Esophagus muscularis mucosa (tissue), 4 donors: ENCODE measurements around the gene AQP7. TPM values are rescaled to one million over a fixed set of nuclear protein-coding genes. Genes with fewer than 3 reads are reported as not detected.
"Not testable (repeated sequence)": the region's sequence is repeated elsewhere in the genome, so short reads cannot be mapped to it uniquely, and the experiment has no call there.

Experiments used
- DNase-seq: peaks from one replicate; pipeline ENCODE4 v3.0.0-alpha.2; 2017; ENCODE audit errors: extremely low spot score
- H3K27ac ChIP-seq, 4 donors: fragments of 200-600 bp; sonication (generic); replicated peaks in 1 of 4; 1 replicate in 3 of 4; 2 replicates in 1 of 4; pipeline ENCODE4 v1.5.1; 2016 to 2019; ENCODE audit warnings: mild to moderate bottlenecking in 1 of 4
- H3K27me3 ChIP-seq, 4 donors: fragments of 200-600 bp; sonication (generic); one replicate each; pipeline versions ENCODE4 v1.5.1 to v1.6.0; 2016 to 2019
- H3K36me3 ChIP-seq, 4 donors: fragments of 200-600 bp; sonication (generic); one replicate each; pipeline ENCODE4 v1.5.1; 2016 to 2019
- H3K4me1 ChIP-seq, 4 donors: fragments of 200-600 bp; sonication (generic); one replicate each; pipeline ENCODE4 v1.5.1; 2016 to 2019
- H3K4me3 ChIP-seq, 4 donors: fragments of 200-600 bp; sonication (generic); 1 replicate in 2 of 4; 2 replicates in 2 of 4; pipeline ENCODE4 v1.5.1; 2016 to 2019; ENCODE audit warnings: mild to moderate bottlenecking in 4 of 4, moderate library complexity in 1 of 4
- H3K9me3 ChIP-seq, 4 donors: fragments of 200-600 bp; sonication (generic); 1 replicate in 3 of 4; 2 replicates in 1 of 4; pipeline ENCODE4 v1.5.1; 2016 to 2019
- EP300 ChIP-seq: sonication (generic); formaldehyde crosslinking; IDR thresholded peaks from one replicate; pipeline ENCODE4 v1.6.1; 2017; ENCODE audit warnings: antibody characterized with exemption
- POLR2A ChIP-seq: fragments of 450-650 bp; IDR thresholded peaks from one replicate; pipeline ENCODE4 v1.6.1; 2017; ENCODE audit warnings: antibody characterized with exemption, moderate library complexity, mild to moderate bottlenecking, low read depth
- POLR2AphosphoS5 ChIP-seq, 2 donors: sonication (generic); formaldehyde crosslinking; IDR thresholded peaks; one replicate each; pipeline ENCODE4 v1.6.1; 2017; ENCODE audit warnings: antibody characterized with exemption in 2 of 2
- WGBS: methylation state at CpG from one replicate; pipeline ENCODE4 v1.1.5; 2018; 5-methylcytosine and 5-hydroxymethylcytosine counted together
- intact Hi-C: fragments of 100-400 bp; cut with DNase I; formaldehyde crosslinking; loops from one replicate; pipeline ENCODE4 v1.15.1; 2023
- total RNA-seq, 4 donors: library from RNA; depleted of rRNA; stranded (reverse); fragments of >200 nt; gene quantifications; one replicate each; pipeline versions ENCODE4 v1.1.0 to v1.2.1, GENCODE V29; 2016
- TF ChIP-seq, protein P1 (sequence below), 3 experiments: fragments of 200-600 bp in 2 of 3; fragments of 450-650 bp in 1 of 3; sonication (generic) in 2 of 3; IDR thresholded peaks; one replicate each; pipeline ENCODE4 v1.5.1; 2017 to 2019; ENCODE audit warnings: antibody characterized with exemption in 3 of 3, mild to moderate bottlenecking in 2 of 3, moderate library complexity in 1 of 3

Gene AQP7
- total RNA-seq, 4 donors from 2014 or later, result 0.33 to 1.8 (median 1.4) TPM

GRCh38 chr9:33426843-33427293 lies 24.5 kb upstream of the AQP7 start:
- peaks cover 0 to 8% (median 2%) of the 10 kb centered on the region in 4 donors for H3K4me1 ChIP-seq
- no peaks in the 10 kb centered on the region for H3K36me3 ChIP-seq
- H3K9me3 ChIP-seq, result no peaks in the 10 kb centered on the region
- intact Hi-C loops, result no loop called here
- TF ChIP-seq POLR2AphosphoS5 (IDR thresholded peaks at IDR 0.05), result no peak
- H3K27me3 ChIP-seq, result no peaks in the 10 kb centered on the region
- H3K4me3 ChIP-seq, result no peak overlapping the region
- no peak overlapping the region for H3K27ac ChIP-seq
- no peak for DNase-seq
- 92% methylated on average over 7 of the region's 7 CpGs for WGBS

- no peak overlapping the region for H3K4me3 ChIP-seq
- DNase-seq, result no peak
- H3K9me3 ChIP-seq, result no peaks in the 10 kb centered on the region
- intact Hi-C loops, result no loop called here
- H3K27ac ChIP-seq, result no peak overlapping the region
- TF ChIP-seq POLR2AphosphoS5 (IDR thresholded peaks at IDR 0.05), result no peak
- no peak for TF ChIP-seq POLR2A
- no peak for TF ChIP-seq EP300
- TF ChIP-seq, protein P1, sequence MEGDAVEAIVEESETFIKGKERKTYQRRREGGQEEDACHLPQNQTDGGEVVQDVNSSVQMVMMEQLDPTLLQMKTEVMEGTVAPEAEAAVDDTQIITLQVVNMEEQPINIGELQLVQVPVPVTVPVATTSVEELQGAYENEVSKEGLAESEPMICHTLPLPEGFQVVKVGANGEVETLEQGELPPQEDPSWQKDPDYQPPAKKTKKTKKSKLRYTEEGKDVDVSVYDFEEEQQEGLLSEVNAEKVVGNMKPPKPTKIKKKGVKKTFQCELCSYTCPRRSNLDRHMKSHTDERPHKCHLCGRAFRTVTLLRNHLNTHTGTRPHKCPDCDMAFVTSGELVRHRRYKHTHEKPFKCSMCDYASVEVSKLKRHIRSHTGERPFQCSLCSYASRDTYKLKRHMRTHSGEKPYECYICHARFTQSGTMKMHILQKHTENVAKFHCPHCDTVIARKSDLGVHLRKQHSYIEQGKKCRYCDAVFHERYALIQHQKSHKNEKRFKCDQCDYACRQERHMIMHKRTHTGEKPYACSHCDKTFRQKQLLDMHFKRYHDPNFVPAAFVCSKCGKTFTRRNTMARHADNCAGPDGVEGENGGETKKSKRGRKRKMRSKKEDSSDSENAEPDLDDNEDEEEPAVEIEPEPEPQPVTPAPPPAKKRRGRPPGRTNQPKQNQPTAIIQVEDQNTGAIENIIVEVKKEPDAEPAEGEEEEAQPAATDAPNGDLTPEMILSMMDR (IDR thresholded peaks at IDR 0.05), result no peak
- no peaks in the 10 kb centered on the region for H3K36me3 ChIP-seq
- no peaks in the 10 kb centered on the region for H3K27me3 ChIP-seq
- no peaks in the 10 kb centered on the region for H3K4me1 ChIP-seq
- WGBS, result 90% methylated on average over 4 of the region's 4 CpGs
Observed at GRCh38 chr9:33425128-33425533, 22.8 kb upstream of the AQP7 start.

GRCh38 chr9:33424492-33424891 lies 22.1 kb upstream of the AQP7 start:
- H3K27me3 ChIP-seq, H3K4me3 ChIP-seq, H3K9me3 ChIP-seq, H3K27ac ChIP-seq, DNase-seq, H3K36me3 ChIP-seq, intact Hi-C loops, H3K4me1 ChIP-seq: not testable (repeated sequence)
- 90% methylated on average over 6 of the region's 6 CpGs for WGBS

DNA sequence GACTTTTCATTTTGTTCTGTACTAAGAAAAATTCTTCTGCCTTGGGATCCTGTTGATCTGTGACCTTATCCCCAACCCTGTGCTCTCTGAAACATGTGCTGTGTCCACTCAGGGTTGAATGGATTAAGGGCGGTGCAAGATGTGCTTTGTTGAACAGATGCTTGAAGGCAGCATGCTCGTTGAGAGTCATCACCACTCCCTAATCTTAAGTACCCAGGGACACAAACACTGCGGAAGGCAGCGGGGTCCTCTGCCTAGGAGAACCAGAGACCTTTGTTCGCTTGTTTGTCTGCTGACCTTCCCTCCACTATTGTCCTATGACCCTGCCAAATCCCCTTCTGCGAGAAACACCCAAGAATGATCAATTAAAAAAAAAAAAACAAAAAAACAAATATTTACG lies 21.7 kb upstream of the AQP7 start:
- H3K36me3 ChIP-seq, H3K27ac ChIP-seq, H3K4me1 ChIP-seq, DNase-seq, intact Hi-C loops, H3K9me3 ChIP-seq, H3K27me3 ChIP-seq, H3K4me3 ChIP-seq: not testable (repeated sequence)
- 90% methylated on average over 4 of the region's 7 CpGs for WGBS

DNA sequence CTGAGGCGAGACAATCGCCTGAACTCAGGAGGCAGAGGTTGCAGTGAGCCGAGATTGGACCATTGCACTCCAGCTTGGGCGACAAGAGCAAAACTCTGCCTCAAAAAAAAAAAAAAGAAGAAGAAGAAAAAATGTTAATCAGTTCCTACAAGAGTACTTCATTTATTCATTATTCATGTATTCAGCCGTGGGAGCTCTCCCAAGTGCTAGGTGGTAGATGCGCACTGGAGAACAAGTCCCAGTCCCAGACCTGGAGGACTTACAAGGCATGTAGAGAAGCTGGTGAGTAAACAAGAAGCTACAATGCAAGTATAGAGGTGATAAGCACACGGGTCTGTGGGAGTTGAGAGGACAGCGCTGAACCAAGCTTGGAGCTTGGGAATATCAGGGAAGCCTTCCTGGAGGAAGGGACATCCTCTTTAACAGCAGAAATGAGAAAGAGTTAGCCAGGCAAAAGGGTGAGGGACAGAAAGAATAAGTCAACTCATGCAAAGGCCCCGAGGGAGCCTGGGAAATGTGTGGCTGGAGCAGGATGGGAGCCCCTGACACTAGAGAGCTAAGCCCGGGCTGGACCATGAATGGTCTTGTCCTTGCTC lies 17.4 kb upstream of the AQP7 start:
- intact Hi-C loops, result loop anchor here (5.0 kb wide), 2 partner anchors 42 to 133 kb away; no protein-coding TSS in a partner anchor
- 73% methylated on average over 10 of the region's 10 CpGs for WGBS

DNA sequence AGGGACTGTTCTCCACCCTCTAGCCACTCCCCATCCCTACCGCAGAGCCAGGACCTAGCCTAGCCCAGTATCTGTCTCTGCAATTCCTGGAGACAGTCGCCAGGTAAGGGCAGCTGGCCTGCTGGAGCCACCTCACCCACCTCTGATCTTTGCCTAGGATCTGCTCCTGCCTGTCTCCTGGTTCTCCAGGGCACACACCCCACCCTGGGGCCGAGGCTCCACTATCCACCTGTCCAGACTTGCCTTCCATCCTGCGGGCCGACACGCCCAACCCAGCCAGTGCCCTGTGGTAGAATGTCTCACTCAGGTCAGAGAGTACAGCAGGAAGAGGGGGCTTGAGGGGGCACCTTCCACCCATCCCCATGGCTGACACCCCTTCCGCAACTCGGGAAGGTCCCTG lies 15.7 kb upstream of the AQP7 start:
- Histone ChIP-seq H3K27me3 (peaks cover 0 to 18% (median 0%) of the 10 kb centered on the region in 4 donors), H3K4me1 (peaks cover 3 to 21% (median 13%) of the 10 kb centered on the region in 4 donors), H3K9me3 (no peaks in the 10 kb centered on the region), H3K36me3 (no peaks in the 10 kb centered on the region), H3K4me3 (no peak overlapping the region), H3K27ac (no peak overlapping the region)
- intact Hi-C loops, result loop anchor here (5.0 kb wide), 2 partner anchors 44 to 131 kb away; no protein-coding TSS in a partner anchor
- TF ChIP-seq EP300, result no peak
- no peak for TF ChIP-seq POLR2AphosphoS5 (IDR thresholded peaks at IDR 0.05)
- TF ChIP-seq, protein P1 (IDR thresholded peaks at IDR 0.05), result no peak
- no peak for TF ChIP-seq POLR2A
- 91% methylated on average over 8 of the region's 8 CpGs for WGBS
- DNase-seq, result no peak

More for the DNA sequence above, 17.4 kb upstream of the AQP7 start:
- no peak overlapping the region for H3K4me3 ChIP-seq
- no peak for TF ChIP-seq EP300
- TF ChIP-seq, protein P1 (IDR thresholded peaks at IDR 0.05), result no peak
- TF ChIP-seq POLR2A, result no peak
- TF ChIP-seq POLR2AphosphoS5 (IDR thresholded peaks at IDR 0.05), result no peak
- H3K27ac ChIP-seq, result no peak overlapping the region
- peaks cover 0 to 18% (median 0%) of the 10 kb centered on the region in 4 donors for H3K27me3 ChIP-seq
- H3K4me1 ChIP-seq, result peaks cover 3 to 11% (median 10%) of the 10 kb centered on the region in 4 donors
- no peaks in the 10 kb centered on the region for H3K36me3 ChIP-seq
- no peak for DNase-seq
- H3K9me3 ChIP-seq, result no peaks in the 10 kb centered on the region
